Vagina (tissue), 2 donors: Measurements from ENCODE around the gene LPCAT1. TPM values are rescaled to one million over a fixed set of nuclear protein-coding genes. Genes with fewer than 3 reads are reported as not detected.

ENCODE experiments used
- DNase-seq, 2 donors: peaks; one replicate each; pipeline ENCODE4 v3.0.0-alpha.2; 2017; ENCODE audit errors: extremely low spot score in 2 of 2
- H3K27ac ChIP-seq: fragments of 200-600 bp; sonication (generic); one replicate; pipeline ENCODE4 v1.5.1; 2019
- H3K27me3 ChIP-seq: fragments of 200-600 bp; sonication (generic); one replicate; pipeline ENCODE4 v1.5.1; 2019
- H3K36me3 ChIP-seq, 2 donors: fragments of 200-600 bp; sonication (generic); one replicate each; pipeline ENCODE4 v1.5.1; 2017 to 2019
- H3K4me1 ChIP-seq: fragments of 200-600 bp; sonication (generic); one replicate; pipeline ENCODE4 v1.5.1; 2019
- H3K4me3 ChIP-seq, 2 donors: fragments of 200-600 bp; sonication (generic); 1 replicate in 1 of 2; 2 replicates in 1 of 2; pipeline ENCODE4 v1.5.1; 2016 to 2019
- H3K9me3 ChIP-seq: fragments of 200-600 bp; sonication (generic); one replicate; pipeline ENCODE4 v1.5.1; 2019
- CTCF ChIP-seq, 3 experiments: fragments of 450-650 bp in 2 of 3; fragments of 200-600 bp in 1 of 3; sonication (generic) in 1 of 3; IDR thresholded peaks; one replicate each; pipeline ENCODE4 v1.5.1; 2017 to 2019; ENCODE audit warnings: antibody characterized with exemption in 3 of 3, mild to moderate bottlenecking in 2 of 3, moderate library complexity in 2 of 3
- POLR2A ChIP-seq, 2 donors: fragments of 450-650 bp; IDR thresholded peaks; one replicate each; pipeline ENCODE4 v1.6.1; 2017; ENCODE audit warnings: antibody characterized with exemption in 2 of 2, mild to moderate bottlenecking in 2 of 2, moderate library complexity in 2 of 2
- POLR2AphosphoS5 ChIP-seq, 2 donors: sonication (generic); formaldehyde crosslinking; IDR thresholded peaks; one replicate each; pipeline ENCODE4 v1.9.0; 2017; ENCODE audit warnings: antibody characterized with exemption in 2 of 2, mild to moderate bottlenecking in 2 of 2, low read depth in 1 of 2; ENCODE audit not compliant: insufficient read depth in 1 of 2
- intact Hi-C: fragments of 100-400 bp; cut with DNase I; formaldehyde crosslinking; loops from one replicate; pipeline ENCODE4 v1.15.1; 2023
- total RNA-seq: library from RNA; depleted of rRNA; stranded (reverse); fragments of >200 nt; gene quantifications from one replicate; pipeline ENCODE4 v1.2.3, GENCODE V29; 2016

Gene LPCAT1
- total RNA-seq, 1 donor from 2014 or later: 29.7 TPM

- intact Hi-C loops: no loop called here
- no peak for TF ChIP-seq CTCF (IDR thresholded peaks at IDR 0.05)
- TF ChIP-seq POLR2AphosphoS5 (IDR thresholded peaks at IDR 0.05; ENCODE audit: insufficient read depth in 1 of 2, low read depth in 1 of 2): no peak
- no peak for TF ChIP-seq POLR2A (IDR thresholded peaks at IDR 0.05)
- Histone ChIP-seq H3K27me3 (no peaks in the 10 kb centered on the region), H3K4me1 (peaks cover 11% of the 10 kb centered on the region), H3K36me3 (no peaks in the 10 kb centered on the region), H3K9me3 (no peaks in the 10 kb centered on the region), H3K4me3 (peak overlapping the region in 1 of 2 donors; percentile 20), H3K27ac (peak overlapping the region; percentile 9)
- peak; percentile 67 to 93 for DNase-seq
Measured at GRCh38 chr5:1536322-1536845, 12.6 kb upstream of the LPCAT1 start.

- TF ChIP-seq POLR2AphosphoS5 (IDR thresholded peaks at IDR 0.05; ENCODE audit: insufficient read depth in 1 of 2, low read depth in 1 of 2) (no peak), CTCF (IDR thresholded peaks at IDR 0.05) (no peak), POLR2A (IDR thresholded peaks at IDR 0.05) (no peak)
- Histone ChIP-seq H3K4me1 (peaks cover 11% of the 10 kb centered on the region), H3K27ac (no peak overlapping the region), H3K4me3 (no peak overlapping the region), H3K27me3 (no peaks in the 10 kb centered on the region), H3K9me3 (no peaks in the 10 kb centered on the region), H3K36me3 (no peaks in the 10 kb centered on the region)
- intact Hi-C loops: no loop called here
- DNase-seq: no peak
Measured at GRCh38 chr5:1535646-1536045, 11.9 kb upstream of the LPCAT1 start.

- H3K4me1 ChIP-seq: peaks cover 11% of the 10 kb centered on the region
- intact Hi-C loops: no loop called here
- no peak overlapping the region for H3K27ac ChIP-seq
- no peaks in the 10 kb centered on the region for H3K9me3 ChIP-seq
- H3K27me3 ChIP-seq: no peaks in the 10 kb centered on the region
- no peak overlapping the region for H3K4me3 ChIP-seq
- TF ChIP-seq CTCF (IDR thresholded peaks at IDR 0.05): no peak
- no peak for TF ChIP-seq POLR2AphosphoS5 (IDR thresholded peaks at IDR 0.05; ENCODE audit: insufficient read depth in 1 of 2, low read depth in 1 of 2)
- no peak for TF ChIP-seq POLR2A (IDR thresholded peaks at IDR 0.05)
- DNase-seq: no peak
- no peaks in the 10 kb centered on the region for H3K36me3 ChIP-seq
Measured at GRCh38 chr5:1532384-1532783, 8.6 kb upstream of the LPCAT1 start.

GRCh38 chr5:1529498-1529897 lies 5.7 kb upstream of the LPCAT1 start:
- Histone ChIP-seq H3K9me3 (no peaks in the 10 kb centered on the region), H3K4me3 (no peak overlapping the region), H3K27ac (no peak overlapping the region), H3K4me1 (peaks cover 4% of the 10 kb centered on the region), H3K36me3 (no peaks in the 10 kb centered on the region), H3K27me3 (no peaks in the 10 kb centered on the region)
- intact Hi-C loops: no loop called here
- no peak for TF ChIP-seq POLR2A (IDR thresholded peaks at IDR 0.05)
- TF ChIP-seq CTCF (IDR thresholded peaks at IDR 0.05): no peak
- TF ChIP-seq POLR2AphosphoS5 (IDR thresholded peaks at IDR 0.05; ENCODE audit: insufficient read depth in 1 of 2, low read depth in 1 of 2): no peak
- no peak for DNase-seq

GRCh38 chr5:1527533-1528205 lies 3.9 kb upstream of the LPCAT1 start:
- Histone ChIP-seq H3K4me3 (no peak overlapping the region), H3K4me1 (peaks cover 11% of the 10 kb centered on the region), H3K27ac (no peak overlapping the region), H3K27me3 (no peaks in the 10 kb centered on the region), H3K36me3 (no peaks in the 10 kb centered on the region), H3K9me3 (no peaks in the 10 kb centered on the region)
- DNase-seq: no peak
- intact Hi-C loops: no loop called here
- TF ChIP-seq POLR2A (IDR thresholded peaks at IDR 0.05) (no peak), POLR2AphosphoS5 (IDR thresholded peaks at IDR 0.05; ENCODE audit: insufficient read depth in 1 of 2, low read depth in 1 of 2) (no peak), CTCF (IDR thresholded peaks at IDR 0.05) (no peak)
